ENCODE data around the gene NSL1.
"Not testable (repeated sequence)": the region's sequence is repeated elsewhere in the genome, so short reads cannot be mapped to it uniquely, and the experiment has no call there.

The NSL1 gene

DNA sequence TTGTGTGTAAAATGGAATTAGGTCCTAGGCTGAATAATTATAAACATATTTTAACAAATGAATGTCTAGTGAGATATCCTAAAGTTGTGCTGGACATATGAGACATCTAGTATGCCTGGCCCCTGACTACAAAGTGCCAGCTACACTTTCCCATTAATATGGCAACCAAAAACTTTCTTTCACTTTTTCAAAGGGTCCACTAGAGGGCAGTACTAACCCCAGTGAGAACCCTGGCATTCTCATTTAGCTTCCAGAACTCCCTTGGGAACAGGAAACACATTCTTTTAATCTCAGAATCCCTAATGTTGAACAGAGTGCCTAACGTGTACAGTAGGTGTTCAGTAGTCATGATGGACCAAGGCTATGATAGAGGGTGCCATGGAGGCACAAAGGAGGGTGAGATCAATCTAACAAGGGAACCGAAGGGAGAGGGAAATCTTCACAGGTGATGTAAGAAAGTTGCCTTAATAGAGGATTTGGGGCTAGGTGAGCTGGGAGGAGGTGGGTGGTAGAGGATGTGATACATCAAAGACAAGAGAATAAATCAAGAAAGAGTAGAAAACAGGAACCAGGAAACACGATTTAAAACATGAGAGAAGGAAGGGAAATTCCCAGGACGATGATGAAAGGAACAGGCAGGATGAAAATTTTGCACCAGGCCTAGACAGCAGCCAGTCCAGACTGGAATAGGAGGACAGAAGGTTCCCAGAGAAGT, 41.6 kb downstream of the NSL1 start:
- DNase-seq (ENCODE audit: low read depth): peak; percentile 81

DNA sequence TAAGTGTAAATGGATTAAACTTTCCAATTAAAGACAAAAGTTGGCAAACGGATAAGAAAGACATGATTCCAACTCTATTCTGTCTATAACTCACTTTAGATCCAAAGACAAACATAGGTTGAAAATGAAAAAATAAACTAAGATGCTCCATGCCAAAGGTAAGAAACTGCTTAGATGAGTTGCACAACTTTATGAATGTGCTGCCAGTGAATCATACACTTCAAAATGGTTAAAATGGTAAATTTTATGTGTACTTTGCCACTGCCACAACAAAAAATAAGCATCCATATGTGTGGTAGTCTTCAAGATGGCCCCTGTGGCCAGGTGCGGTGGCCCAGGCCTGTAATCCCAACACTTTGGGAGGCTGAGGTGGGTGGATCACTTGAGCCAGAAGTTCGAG, 45.0 kb downstream of the NSL1 start:
- DNase-seq (ENCODE audit: low read depth): no peak

- no peak for DNase-seq (ENCODE audit: low read depth)
Measured at GRCh38 chr1:212745303-212745702, 46.3 kb downstream of the NSL1 start.

DNA sequence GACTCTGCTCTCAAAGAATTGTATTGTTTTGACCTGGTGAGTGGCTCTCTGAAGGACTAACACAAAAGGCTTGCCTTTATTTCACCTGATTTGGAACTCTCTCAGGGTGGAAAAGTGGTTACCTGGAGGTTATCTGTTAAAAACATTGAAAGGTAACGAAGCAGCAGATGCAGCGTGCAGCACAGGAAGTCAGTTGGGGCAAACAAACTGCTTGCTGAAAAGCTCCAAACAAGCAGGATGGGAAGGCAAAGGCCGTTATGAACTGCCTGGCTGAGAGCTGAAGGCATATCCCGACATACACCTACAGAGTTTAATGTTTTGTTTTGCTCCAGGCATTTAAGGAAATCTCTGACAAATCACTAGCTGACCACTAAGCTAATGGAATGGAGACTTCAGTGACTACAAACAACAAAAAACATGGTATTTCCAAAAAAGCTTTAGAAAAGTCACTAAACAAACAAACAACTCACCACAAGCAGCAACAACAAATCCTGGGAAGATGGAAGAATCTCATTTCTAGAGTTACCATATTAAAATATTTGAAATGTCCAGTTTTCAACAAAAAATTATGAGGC, 47.6 kb downstream of the NSL1 start:
- DNase-seq (ENCODE audit: low read depth): peak; percentile 9

DNA sequence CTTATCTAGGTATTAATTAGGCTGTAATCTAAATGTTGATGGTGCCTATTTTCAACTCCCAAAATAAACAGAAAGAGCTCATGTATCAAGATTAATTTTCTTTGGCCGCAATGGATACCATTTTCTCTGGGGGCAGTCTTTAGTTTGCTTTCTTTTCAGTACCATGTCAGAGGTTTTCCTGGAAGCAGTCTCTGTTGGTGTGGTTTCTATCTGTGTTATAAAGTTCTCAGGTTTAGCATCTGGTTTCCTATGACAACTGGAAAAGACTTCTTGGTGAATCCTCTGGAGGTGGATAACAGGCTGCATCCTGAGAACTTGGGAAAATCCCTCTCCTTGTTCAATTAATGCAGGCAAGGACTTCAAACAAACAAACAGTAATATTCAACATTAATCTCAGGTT, 53.2 kb downstream of the NSL1 start:
- DNase-seq (ENCODE audit: low read depth): no peak

- no peak for DNase-seq (ENCODE audit: low read depth)
Measured at GRCh38 chr1:212737559-212737958, 54.0 kb downstream of the NSL1 start.

DNA sequence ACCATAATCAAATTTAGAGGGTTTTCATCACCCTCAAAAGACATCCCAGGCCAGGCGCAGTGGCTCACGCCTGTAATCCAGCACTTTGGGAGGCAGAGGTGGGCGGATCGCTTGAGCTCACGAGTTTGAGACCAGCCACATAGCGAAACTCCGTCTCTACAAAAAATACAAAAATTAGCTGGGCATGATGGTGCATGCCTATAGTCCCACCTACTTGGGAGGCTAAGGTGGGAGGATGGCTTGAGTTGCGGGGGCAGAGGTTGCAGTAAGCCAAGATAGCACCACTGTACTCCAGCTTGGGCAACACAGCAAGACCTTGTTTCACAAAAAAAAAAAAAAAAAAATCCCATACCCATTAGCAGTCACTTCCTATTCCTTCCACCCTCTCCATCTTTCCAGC, 58.5 kb downstream of the NSL1 start:
- no peak for DNase-seq (ENCODE audit: low read depth)

GRCh38 chr1:212731630-212732029, 59.9 kb downstream of the NSL1 start:
- DNase-seq (ENCODE audit: low read depth): no peak

DNA sequence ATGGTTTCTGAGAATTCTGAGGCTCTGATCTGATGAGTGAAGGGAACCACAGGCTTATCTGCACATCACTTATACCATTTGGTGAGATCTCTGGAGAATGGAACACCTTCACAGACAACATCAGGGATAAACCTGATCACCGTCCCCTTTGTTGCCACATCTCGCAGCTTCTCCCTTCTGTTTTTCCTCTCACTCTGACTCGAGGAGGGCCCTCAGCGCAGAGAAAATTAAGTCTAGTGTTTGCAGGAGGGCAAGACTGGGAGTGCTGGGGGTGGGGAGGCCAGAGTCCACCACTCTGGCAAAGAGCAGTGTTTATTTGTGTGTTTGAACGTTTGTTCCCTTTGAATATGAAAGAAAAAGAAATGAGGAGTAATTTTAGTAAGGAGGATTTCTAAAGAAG, 63.0 kb downstream of the NSL1 start:
- no peak for DNase-seq (ENCODE audit: low read depth)

- peak; percentile 83 for DNase-seq (ENCODE audit: low read depth)
Measured at GRCh38 chr1:212727386-212728181, 64.0 kb downstream of the NSL1 start.

GRCh38 chr1:212724679-212725078, 66.9 kb downstream of the NSL1 start:
- not testable (repeated sequence) for DNase-seq (ENCODE audit: low read depth)

GRCh38 chr1:212722270-212722957, 69.2 kb downstream of the NSL1 start:
- no peak for DNase-seq (ENCODE audit: low read depth)

GRCh38 chr1:212721388-212722247, 70.0 kb downstream of the NSL1 start:
- DNase-seq (ENCODE audit: low read depth): peak; percentile 87

DNA sequence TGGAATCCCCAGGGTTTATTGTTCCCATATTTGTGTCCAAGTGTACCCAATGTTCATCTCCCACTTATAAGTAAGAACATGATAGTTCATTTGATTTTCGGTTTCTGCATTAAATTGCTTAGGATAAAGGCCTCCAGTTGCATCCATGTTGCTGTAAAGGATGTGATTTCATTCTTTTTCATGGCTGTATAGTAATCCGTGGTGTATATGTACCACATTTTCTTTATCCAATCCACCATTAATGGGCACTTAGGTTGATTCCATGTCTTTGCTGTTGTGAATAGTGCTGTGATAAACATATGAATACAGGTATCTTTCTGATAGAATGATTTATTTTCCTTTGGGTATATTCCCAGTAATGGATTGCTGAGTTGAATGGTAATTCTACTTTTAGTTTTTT, 71.9 kb downstream of the NSL1 start:
- no peak for DNase-seq (ENCODE audit: low read depth)

DNA sequence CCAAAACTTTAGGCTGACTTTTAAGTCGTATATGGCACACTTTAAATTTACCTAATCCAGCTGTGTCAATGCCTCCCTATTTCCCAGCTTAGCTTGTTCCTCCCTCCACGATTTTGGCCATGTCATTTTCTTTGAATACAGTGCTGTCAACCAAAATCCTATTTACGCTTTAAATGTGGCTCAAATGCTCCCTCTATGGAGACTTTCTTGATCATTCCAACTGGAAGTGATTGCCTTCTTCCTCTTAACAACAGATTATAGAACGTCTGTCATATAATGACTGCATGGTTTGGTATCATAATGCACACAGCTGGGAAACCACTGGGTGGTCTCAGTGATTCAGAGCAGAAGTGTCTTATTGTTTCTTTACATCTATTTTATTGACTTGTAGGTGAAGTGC, 73.1 kb downstream of the NSL1 start:
- peak; percentile 44 for DNase-seq (ENCODE audit: low read depth)

DNA sequence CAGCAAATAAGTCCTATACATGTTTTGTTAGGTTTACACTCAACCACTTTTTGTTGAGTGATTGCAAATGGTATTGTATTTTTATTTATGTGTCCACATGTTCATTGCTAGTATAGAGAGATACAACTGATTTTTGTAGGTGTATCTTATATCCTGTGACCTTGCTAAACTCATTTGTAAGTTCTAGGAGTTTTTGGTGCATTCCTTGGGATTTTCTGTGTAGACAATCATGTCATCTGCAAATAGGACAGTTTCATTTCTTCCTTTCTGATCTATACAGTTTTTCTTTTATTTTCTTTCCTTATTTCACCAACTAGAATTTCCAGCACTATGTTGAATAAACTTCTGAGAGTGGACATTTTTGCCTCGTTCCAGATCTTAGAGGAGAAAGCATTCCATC, 75.4 kb downstream of the NSL1 start:
- DNase-seq (ENCODE audit: low read depth): no peak

- no peak for DNase-seq (ENCODE audit: low read depth)
Measured at GRCh38 chr1:212713465-212714136, 78.0 kb downstream of the NSL1 start.

DNA sequence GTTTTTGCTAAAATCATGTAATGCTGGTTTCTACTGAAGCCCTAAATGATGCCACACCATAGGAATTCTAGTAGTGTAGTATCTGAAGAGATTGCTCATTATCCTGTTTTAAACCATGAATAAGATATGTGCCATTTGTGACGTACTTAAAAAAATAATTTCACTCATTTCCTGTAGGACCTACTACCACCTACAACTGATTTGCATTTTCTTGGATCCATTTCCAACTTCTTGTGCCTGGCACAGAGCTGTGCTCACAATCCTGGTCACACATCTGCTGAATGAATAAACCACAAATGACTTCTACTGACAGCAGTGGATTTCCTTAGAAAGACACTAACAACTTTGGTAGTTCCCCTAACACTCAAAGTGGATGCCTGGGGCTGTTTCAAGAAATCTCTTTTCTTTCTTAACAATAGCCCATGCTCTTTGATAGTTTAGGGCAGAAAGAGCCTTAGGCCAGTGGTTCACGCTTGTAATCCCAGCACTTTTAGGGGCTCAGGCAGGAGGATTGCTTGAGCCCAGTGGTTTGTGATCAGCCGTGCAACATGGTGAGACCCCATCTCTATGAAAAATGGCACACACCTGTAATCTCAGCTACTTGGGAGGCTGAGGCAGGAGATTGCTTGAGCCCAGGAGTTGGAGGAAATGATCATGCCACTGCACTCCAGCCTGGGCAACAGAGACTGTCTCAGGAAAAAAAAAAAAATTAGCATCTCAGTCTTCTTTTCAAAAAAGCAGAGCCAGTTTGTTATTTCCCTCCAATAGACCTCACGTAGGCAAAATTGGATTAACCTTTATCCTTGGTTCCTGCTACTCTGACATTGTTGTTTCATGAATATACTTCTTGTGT, 78.9 kb downstream of the NSL1 start:
- peak; percentile 88 for DNase-seq (ENCODE audit: low read depth)

- not testable (repeated sequence) for DNase-seq (ENCODE audit: low read depth)
Measured at GRCh38 chr1:212711974-212712373, 79.6 kb downstream of the NSL1 start.

- DNase-seq (ENCODE audit: low read depth): no peak
Measured at GRCh38 chr1:212710566-212710965, 81.0 kb downstream of the NSL1 start.
